ENCODE measurements around the gene FBXO5.

FBXO5 gene

DNA sequence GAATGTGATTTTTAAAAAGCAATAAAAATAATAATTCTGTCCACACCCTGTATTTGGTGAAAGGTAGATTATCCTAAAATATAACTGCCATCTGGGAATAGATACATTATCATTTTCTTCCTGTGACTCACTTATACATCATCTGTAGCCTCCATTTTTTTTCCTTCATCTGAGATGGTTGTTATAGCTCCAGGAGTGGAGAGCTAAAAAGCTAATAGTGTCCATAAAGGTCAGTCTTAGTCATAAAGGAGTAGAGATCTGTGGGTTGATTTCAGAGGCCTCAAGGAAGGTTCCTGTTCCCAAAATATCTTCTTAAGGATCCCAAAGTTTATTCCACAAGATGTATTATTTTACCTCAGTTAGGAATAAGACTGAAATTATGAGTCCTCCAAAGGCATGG lies 41.1 kb downstream of the FBXO5 start:
- Histone ChIP-seq H3K36me3 (no peaks in the 10 kb centered on the region), H3K9me3 (no peaks in the 10 kb centered on the region), H3K4me3 (ENCODE audit: low read depth, low read length) (no peak overlapping the region), H3K27me3 (no peaks in the 10 kb centered on the region), H3K4me1 (peaks cover 3% of the 10 kb centered on the region; the same call in 1 of the 2 replicates)
- DNase-seq = no peak
- TF ChIP-seq, protein P1, sequence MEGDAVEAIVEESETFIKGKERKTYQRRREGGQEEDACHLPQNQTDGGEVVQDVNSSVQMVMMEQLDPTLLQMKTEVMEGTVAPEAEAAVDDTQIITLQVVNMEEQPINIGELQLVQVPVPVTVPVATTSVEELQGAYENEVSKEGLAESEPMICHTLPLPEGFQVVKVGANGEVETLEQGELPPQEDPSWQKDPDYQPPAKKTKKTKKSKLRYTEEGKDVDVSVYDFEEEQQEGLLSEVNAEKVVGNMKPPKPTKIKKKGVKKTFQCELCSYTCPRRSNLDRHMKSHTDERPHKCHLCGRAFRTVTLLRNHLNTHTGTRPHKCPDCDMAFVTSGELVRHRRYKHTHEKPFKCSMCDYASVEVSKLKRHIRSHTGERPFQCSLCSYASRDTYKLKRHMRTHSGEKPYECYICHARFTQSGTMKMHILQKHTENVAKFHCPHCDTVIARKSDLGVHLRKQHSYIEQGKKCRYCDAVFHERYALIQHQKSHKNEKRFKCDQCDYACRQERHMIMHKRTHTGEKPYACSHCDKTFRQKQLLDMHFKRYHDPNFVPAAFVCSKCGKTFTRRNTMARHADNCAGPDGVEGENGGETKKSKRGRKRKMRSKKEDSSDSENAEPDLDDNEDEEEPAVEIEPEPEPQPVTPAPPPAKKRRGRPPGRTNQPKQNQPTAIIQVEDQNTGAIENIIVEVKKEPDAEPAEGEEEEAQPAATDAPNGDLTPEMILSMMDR (IDR thresholded peaks at IDR 0.05; ENCODE audit: low read depth, low read length) = no peak

DNA sequence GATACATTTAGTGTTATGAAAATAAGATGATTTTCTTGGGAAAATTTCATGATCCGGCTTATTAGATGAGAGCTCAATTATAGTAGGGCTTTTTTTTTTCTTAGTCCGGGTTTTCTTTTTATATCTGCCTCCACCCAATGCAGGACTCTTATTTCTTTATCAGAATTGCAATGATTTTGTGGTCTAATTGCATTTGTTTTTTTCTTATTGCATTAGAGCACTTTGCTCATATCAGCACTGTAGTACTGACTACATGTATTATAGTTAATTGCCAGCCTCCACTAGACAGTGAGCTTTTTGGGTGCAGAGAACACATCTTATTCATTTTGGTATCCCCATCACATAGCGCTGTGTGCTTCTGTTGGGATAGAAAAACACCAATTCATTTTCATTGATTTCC lies 50.0 kb downstream of the FBXO5 start:
- H3K9me3 ChIP-seq = no peaks in the 10 kb centered on the region
- no peak overlapping the region for H3K4me3 ChIP-seq (ENCODE audit: low read depth, low read length)
- peak; percentile 11 for DNase-seq
- no peaks in the 10 kb centered on the region for H3K27me3 ChIP-seq
- no peaks in the 10 kb centered on the region for H3K36me3 ChIP-seq
- H3K4me1 ChIP-seq = peaks cover 6% of the 10 kb centered on the region; the same call in 1 of the 2 replicates
- TF ChIP-seq, protein P1 (IDR thresholded peaks at IDR 0.05; ENCODE audit: low read depth, low read length) = no peak

DNA sequence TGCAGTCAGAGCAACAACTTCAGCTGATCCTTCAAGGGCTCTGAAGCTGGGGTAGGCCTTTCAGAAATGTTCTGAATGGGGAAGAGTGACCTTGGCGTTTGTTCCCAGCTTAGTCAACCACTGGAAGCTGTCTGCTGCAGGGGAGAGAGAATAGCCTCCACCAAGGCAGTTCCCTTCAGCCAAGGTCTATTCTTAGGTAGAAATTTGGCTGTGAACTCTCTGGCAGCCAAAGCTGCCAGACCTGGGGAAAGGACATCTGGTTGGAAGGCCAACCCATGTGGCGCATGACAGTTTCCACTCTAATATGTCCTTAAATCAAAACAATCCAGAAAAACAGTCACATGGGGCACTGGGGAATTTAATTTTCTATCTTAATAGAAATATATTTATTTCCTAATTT lies 60.1 kb downstream of the FBXO5 start:
- no peak for DNase-seq
- Histone ChIP-seq H3K4me1 (no peaks in the 10 kb centered on the region), H3K27me3 (no peaks in the 10 kb centered on the region), H3K36me3 (no peaks in the 10 kb centered on the region), H3K4me3 (ENCODE audit: low read depth, low read length) (no peak overlapping the region), H3K9me3 (no peaks in the 10 kb centered on the region)
- TF ChIP-seq, protein P1 (IDR thresholded peaks at IDR 0.05; ENCODE audit: low read depth, low read length) = no peak

Data from BE2C (cell line).